ENCODE results near the gene SH3PXD2B. TPM values are rescaled to one million over a fixed set of nuclear protein-coding genes. Genes with fewer than 3 reads are reported as not detected.

Gene SH3PXD2B
- total RNA-seq (2022; extraction: Qiagen RNA extraction) = 13.3 to 16.5 TPM (median 15.0 TPM) in 5 replicates

GRCh38 chr5:172454358-172455086 lies at the start of gene SH3PXD2B:
TSS of gene SH3PXD2B (minus strand) at chr5:172454525. CDS start at chr5:172454352, 173 bp downstream.

GRCh38 chr5:172283020-172283861 lies 171.1 kb downstream of the SH3PXD2B start, which contains the start of gene UBTD2:
TSS of gene UBTD2 (minus strand) at chr5:172283764. CDS start at chr5:172283665, 99 bp downstream.

Other genes with a start within 250 kb of the SH3PXD2B start
- 12.3 to 16.5 TPM (median 14.3 TPM) in 5 replicates for gene UBTD2, start 170.8 kb downstream of the SH3PXD2B start, total RNA-seq (2022; extraction: Qiagen RNA extraction)
- 2.5 to 3.9 TPM (median 3.3 TPM) in 5 replicates for gene NEURL1B, start 186.7 kb upstream of the SH3PXD2B start, total RNA-seq (2022; extraction: Qiagen RNA extraction)